ENCODE measurements around the gene HEXB. TPM values are rescaled to one million over a fixed set of nuclear protein-coding genes. Genes with fewer than 3 reads are reported as not detected.

The HEXB gene
- total RNA-seq, 1 experiment from 2014 or later: 56.3 TPM

- H4K5ac ChIP-seq (ENCODE audit: insufficient read length, low read depth, low read length): no peak overlapping the region
- no peak overlapping the region for H3K9ac ChIP-seq (ENCODE audit: extremely low read depth, insufficient read length, low read length)
- DNase-seq: no peak
- no peaks in the 10 kb centered on the region for H3K79me1 ChIP-seq (ENCODE audit: insufficient read depth, low read depth, low read length, poor library complexity, severe bottlenecking)
- no peak overlapping the region for H3K4ac ChIP-seq (ENCODE audit: low read depth, low read length)
- no peak overlapping the region for H2BK120ac ChIP-seq (ENCODE audit: low read depth, low read length, poor library complexity, severe bottlenecking)
- H3K4me2 ChIP-seq (ENCODE audit: insufficient read depth, insufficient read length, low read length): no peak overlapping the region
- peaks cover 5 to 6% of the 10 kb centered on the region in 2 experiments; a peak in 3 of 4 replicates for H3K4me1 Mint-ChIP-seq
- H3K27me3 Mint-ChIP-seq (ENCODE audit: low read depth): no peaks in the 10 kb centered on the region; the same call in 1 of the 2 replicates
- H3K27me3 ChIP-seq (ENCODE audit: insufficient read depth, low read length): no peaks in the 10 kb centered on the region
- H3K4me3 Mint-ChIP-seq: no peak overlapping the region
- no peak overlapping the region for H3K27ac ChIP-seq (ENCODE audit: insufficient read length, low read depth, low read length)
- H3T11ph ChIP-seq (ENCODE audit: low read length): no peak overlapping the region
- no peak overlapping the region for H3K14ac ChIP-seq (ENCODE audit: insufficient read depth, low read length)
- H3K27ac Mint-ChIP-seq: no peak overlapping the region
- no peaks in the 10 kb centered on the region for H4K20me1 ChIP-seq (ENCODE audit: control insufficient read depth, insufficient read depth, insufficient read length)
- H2BK15ac ChIP-seq (ENCODE audit: low read depth, low read length): no peak overlapping the region
- H3K18ac ChIP-seq (ENCODE audit: insufficient read length, low read depth, low read length): no peak overlapping the region
- H3K56ac ChIP-seq (ENCODE audit: insufficient read length, low read depth, low read length): no peak overlapping the region
- H3K23me2 ChIP-seq (ENCODE audit: insufficient read length, low read depth, low read length, poor library complexity, severe bottlenecking): no peaks in the 10 kb centered on the region
- peaks cover 6 to 7% of the 10 kb centered on the region in 2 experiments; a peak in 3 of 5 replicates for H3K9me3 Mint-ChIP-seq
- H4K91ac ChIP-seq (ENCODE audit: insufficient read length, low read depth, low read length): no peak overlapping the region
- peaks cover 0 to 8% (median 0%) of the 10 kb centered on the region in 3 experiments; a peak in 2 of 7 replicates for H3K36me3 Mint-ChIP-seq (ENCODE audit: insufficient read depth in 1 of 3, low read depth in 3 of 3)
- no peaks in the 10 kb centered on the region for H3K79me2 ChIP-seq (ENCODE audit: insufficient read depth, low read length)
- H3K4me1 ChIP-seq (ENCODE audit: insufficient read depth, low read length): no peaks in the 10 kb centered on the region; the same call in 1 of the 2 replicates
- no peak overlapping the region for H2AK5ac ChIP-seq (ENCODE audit: insufficient read length, low read length)
- no peak overlapping the region for H4K8ac ChIP-seq (replicated peaks; ENCODE audit: insufficient read length, low read depth, low read length)
- H2BK20ac ChIP-seq (ENCODE audit: low read depth, low read length, poor library complexity, severe bottlenecking): no peak overlapping the region
- TF ChIP-seq CTCF (conservative IDR thresholded peaks at IDR 0.05): no peak
- H2BK12ac ChIP-seq (ENCODE audit: insufficient read length, low read depth, low read length): no peak overlapping the region
- H2AFZ ChIP-seq (ENCODE audit: low read length): no peak overlapping the region
- WGBS (ENCODE audit: extremely low coverage, insufficient read length, low lambda C conversion rate): no CpG with 5 or more reads among the region's 5 CpGs
- H2BK5ac ChIP-seq (ENCODE audit: insufficient read length, low read length): no peak overlapping the region
- H3K23ac ChIP-seq (ENCODE audit: insufficient read length, low read depth, low read length): no peak overlapping the region
- H3K9me3 ChIP-seq (ENCODE audit: control insufficient read depth, low read depth, low read length): no peaks in the 10 kb centered on the region
Observed at GRCh38 chr5:74653991-74654390, 31.0 kb upstream of the HEXB start.

Measured in H9 (cell line).